ENCODE results near the gene IL23A.
A peak's percentile ranks its signal among the peaks of the same experiment; 100 is the strongest.
"Not testable (repeated sequence)": the region's sequence is repeated elsewhere in the genome, so short reads cannot be mapped to it uniquely, and the experiment has no call there.

IL23A gene

GRCh38 chr12:56321610-56322009, 17.1 kb upstream of the IL23A start:
- not testable (repeated sequence) for DNase-seq (ENCODE audit: low read depth); H3K4me3 ChIP-seq (ENCODE audit: low read depth, low read length)

- H3K4me3 ChIP-seq (ENCODE audit: low read depth, low read length), result no peak overlapping the region
- no peak for DNase-seq (ENCODE audit: low read depth)
Observed at GRCh38 chr12:56324206-56324605, 14.5 kb upstream of the IL23A start.

GRCh38 chr12:56326126-56326525, 12.6 kb upstream of the IL23A start:
- H3K4me3 ChIP-seq (ENCODE audit: low read depth, low read length), result no peak overlapping the region
- DNase-seq (ENCODE audit: low read depth), result no peak

GRCh38 chr12:56326533-56326932, 12.2 kb upstream of the IL23A start:
- no peak for DNase-seq (ENCODE audit: low read depth)
- no peak overlapping the region for H3K4me3 ChIP-seq (ENCODE audit: low read depth, low read length)

GRCh38 chr12:56330936-56331490, 7.7 kb upstream of the IL23A start:
- DNase-seq (ENCODE audit: low read depth), result no peak
- no peak overlapping the region for H3K4me3 ChIP-seq (ENCODE audit: low read depth, low read length)

- no peak for DNase-seq (ENCODE audit: low read depth)
- peak overlapping the region; percentile 63 for H3K4me3 ChIP-seq (ENCODE audit: low read depth, low read length)
Observed at GRCh38 chr12:56332512-56333196, 6.0 kb upstream of the IL23A start.

- DNase-seq (ENCODE audit: low read depth), result no peak
- H3K4me3 ChIP-seq (ENCODE audit: low read depth, low read length), result peak overlapping the region; percentile 63
Observed at GRCh38 chr12:56333197-56333678, 5.4 kb upstream of the IL23A start.

- DNase-seq (ENCODE audit: low read depth), result peak; percentile 92
- H3K4me3 ChIP-seq (ENCODE audit: low read depth, low read length), result peak within 1 kb of the TSS; percentile 63
Observed at GRCh38 chr12:56333679-56334489, 4.8 kb upstream of the IL23A start, which contains the start of gene PAN2. PAN2 (minus strand) TSS chr12:56334000; CDS start chr12:56333094, 906 bp downstream.

- peak overlapping the region; percentile 63 for H3K4me3 ChIP-seq (ENCODE audit: low read depth, low read length)
Observed at GRCh38 chr12:56334490-56334793, 4.2 kb upstream of the IL23A start.

GRCh38 chr12:56335527-56335926, 3.2 kb upstream of the IL23A start:
- DNase-seq (ENCODE audit: low read depth), result not testable (repeated sequence)

More at GRCh38 chr12:56334490-56334793, 4.2 kb upstream of the IL23A start:
- DNase-seq (ENCODE audit: low read depth), result no peak

GRCh38 chr12:56336361-56337167, 2.1 kb upstream of the IL23A start:
- no peak overlapping the region for H3K4me3 ChIP-seq (ENCODE audit: low read depth, low read length)
- no peak for DNase-seq (ENCODE audit: low read depth)

More at GRCh38 chr12:56335527-56335926, 3.2 kb upstream of the IL23A start:
- H3K4me3 ChIP-seq (ENCODE audit: low read depth, low read length), result not testable (repeated sequence)

GRCh38 chr12:56337753-56338251, 882 bp upstream of the IL23A start:
- H3K4me3 ChIP-seq (ENCODE audit: low read depth, low read length), result no peak overlapping the region
- DNase-seq (ENCODE audit: low read depth), result no peak

GRCh38 chr12:56339158-56339422, 406 bp downstream of the IL23A start:
- H3K4me3 ChIP-seq (ENCODE audit: low read depth, low read length), result no peak overlapping the region
- no peak for DNase-seq (ENCODE audit: low read depth)

- H3K4me3 ChIP-seq (ENCODE audit: low read depth, low read length), result no peak overlapping the region
- DNase-seq (ENCODE audit: low read depth), result no peak
Observed at GRCh38 chr12:56341616-56342015, 2.9 kb downstream of the IL23A start.

- not testable (repeated sequence) for DNase-seq (ENCODE audit: low read depth); H3K4me3 ChIP-seq (ENCODE audit: low read depth, low read length)
Observed at GRCh38 chr12:56342290-56342689, 3.6 kb downstream of the IL23A start.

GRCh38 chr12:56346675-56347074, 8.0 kb downstream of the IL23A start:
- no peak for DNase-seq (ENCODE audit: low read depth)
- no peak overlapping the region for H3K4me3 ChIP-seq (ENCODE audit: low read depth, low read length)

- not testable (repeated sequence) for H3K4me3 ChIP-seq (ENCODE audit: low read depth, low read length); DNase-seq (ENCODE audit: low read depth)
Observed at GRCh38 chr12:56347255-56347654, 8.6 kb downstream of the IL23A start.

GRCh38 chr12:56348776-56349175, 10.1 kb downstream of the IL23A start:
- no peak for DNase-seq (ENCODE audit: low read depth)
- H3K4me3 ChIP-seq (ENCODE audit: low read depth, low read length), result no peak overlapping the region

GRCh38 chr12:56350662-56351061, 12.0 kb downstream of the IL23A start:
- no peak for DNase-seq (ENCODE audit: low read depth)
- H3K4me3 ChIP-seq (ENCODE audit: low read depth, low read length), result no peak overlapping the region

- H3K4me3 ChIP-seq (ENCODE audit: low read depth, low read length), result no peak overlapping the region
- no peak for DNase-seq (ENCODE audit: low read depth)
Observed at GRCh38 chr12:56351325-56351724, 12.6 kb downstream of the IL23A start.
